ENCODE results near the gene IFIT1B. TPM values are rescaled to one million over a fixed set of nuclear protein-coding genes. Genes with fewer than 3 reads are reported as not detected.

Gene IFIT1B
- total RNA-seq, 1 experiment from 2014 or later, result not detected

GRCh38 chr10:89403043-89403442 lies 25.2 kb downstream of the IFIT1B start:
- TF ChIP-seq ZFX (IDR thresholded peaks at IDR 0.05) (no peak), EGR1 (IDR thresholded peaks at IDR 0.05; ENCODE audit: low read depth) (no peak), FOSL1 (IDR thresholded peaks at IDR 0.05; ENCODE audit: low read depth) (no peak), ATF3 (IDR thresholded peaks at IDR 0.05) (no peak), ZNF274 (IDR thresholded peaks at IDR 0.05; ENCODE audit: low read depth, low read length) (no peak), POLR2A (IDR thresholded peaks at IDR 0.05; ENCODE audit: borderline replicate concordance, extremely low read depth, insufficient read depth, insufficient read length) (no peak), EZH2phosphoT487 (IDR thresholded peaks at IDR 0.05; ENCODE audit: borderline replicate concordance) (no peak), SRF (IDR thresholded peaks at IDR 0.05; ENCODE audit: low read depth) (no peak), ZBTB33 (IDR thresholded peaks at IDR 0.05; ENCODE audit: extremely low read depth, insufficient replicate concordance, low read length) (no peak)
- ATAC-seq (no peak), DNase-seq (ENCODE audit: low read depth, low spot score) (no peak)
- ChIA-PET POLR2A (no interaction called here), CTCF (no interaction called here), RAD21 (ENCODE audit: low non-redundant PET in 1 of 2, low total read pairs in 2 of 2, uncharacterized antibody in 2 of 2, unreplicated experiment in 2 of 2) (no interaction called here)
- intact Hi-C loops (cut with micrococcal nuclease), result no loop called here
- H3K79me2 ChIP-seq (ENCODE audit: insufficient read depth, low read length), result no peaks in the 10 kb centered on the region
- no peak overlapping the region for H2AFZ ChIP-seq (ENCODE audit: low read depth, low read length, poor library complexity, severe bottlenecking)
- no TSS peak for BruUV-seq (replicated peaks)
- H3K4me3 ChIP-seq (replicated peaks in 1 of 2; ENCODE audit: low read depth in 1 of 2, low read length in 2 of 2), result no peak overlapping the region
- no peak overlapping the region for H3K27ac ChIP-seq (ENCODE audit: low read depth, low read length)
- no peaks in the 10 kb centered on the region for H3K4me1 ChIP-seq (ENCODE audit: control insufficient read depth in 1 of 2, insufficient read depth in 2 of 2, low read length in 2 of 2)
- no peak overlapping the region for H3K9ac ChIP-seq (ENCODE audit: low read length)
- no peaks in the 10 kb centered on the region for H3K9me2 ChIP-seq (ENCODE audit: insufficient read depth)
- H3K27me3 ChIP-seq (ENCODE audit: insufficient read depth, low read length), result no peaks in the 10 kb centered on the region
- H3K4me2 ChIP-seq (ENCODE audit: low read length), result no peak overlapping the region
- H4K20me1 ChIP-seq (ENCODE audit: insufficient read depth), result no peaks in the 10 kb centered on the region
- H3K9me3 ChIP-seq (ENCODE audit: control insufficient read depth in 1 of 2, insufficient read depth in 1 of 2, low read depth in 1 of 2, low read length in 2 of 2), result no peaks in the 10 kb centered on the region
- H3K36me3 ChIP-seq (ENCODE audit: control insufficient read depth in 1 of 2, insufficient read depth in 2 of 2, low read length in 2 of 2), result no peaks in the 10 kb centered on the region

All from HCT116 (cell line).